ENCODE data around the gene S100A13. TPM values are rescaled to one million over a fixed set of nuclear protein-coding genes. Genes with fewer than 3 reads are reported as not detected.

Gene S100A13
- total RNA-seq, 1 donor from 2014 or later = 152 TPM

- Mint-ChIP-seq H3K27me3 (ENCODE audit: unreplicated experiment) (peaks cover 10% of the 10 kb centered on the region), H3K4me3 (ENCODE audit: unreplicated experiment) (no peak overlapping the region), H3K27ac (ENCODE audit: unreplicated experiment) (no peak overlapping the region), H3K9me3 (ENCODE audit: unreplicated experiment) (no peaks in the 10 kb centered on the region), H3K36me3 (ENCODE audit: low read depth, unreplicated experiment) (no peaks in the 10 kb centered on the region), H3K4me1 (ENCODE audit: unreplicated experiment) (peaks cover 16% of the 10 kb centered on the region)
- no peak for DNase-seq (ENCODE audit: low spot score)
- TF ChIP-seq, protein P1, sequence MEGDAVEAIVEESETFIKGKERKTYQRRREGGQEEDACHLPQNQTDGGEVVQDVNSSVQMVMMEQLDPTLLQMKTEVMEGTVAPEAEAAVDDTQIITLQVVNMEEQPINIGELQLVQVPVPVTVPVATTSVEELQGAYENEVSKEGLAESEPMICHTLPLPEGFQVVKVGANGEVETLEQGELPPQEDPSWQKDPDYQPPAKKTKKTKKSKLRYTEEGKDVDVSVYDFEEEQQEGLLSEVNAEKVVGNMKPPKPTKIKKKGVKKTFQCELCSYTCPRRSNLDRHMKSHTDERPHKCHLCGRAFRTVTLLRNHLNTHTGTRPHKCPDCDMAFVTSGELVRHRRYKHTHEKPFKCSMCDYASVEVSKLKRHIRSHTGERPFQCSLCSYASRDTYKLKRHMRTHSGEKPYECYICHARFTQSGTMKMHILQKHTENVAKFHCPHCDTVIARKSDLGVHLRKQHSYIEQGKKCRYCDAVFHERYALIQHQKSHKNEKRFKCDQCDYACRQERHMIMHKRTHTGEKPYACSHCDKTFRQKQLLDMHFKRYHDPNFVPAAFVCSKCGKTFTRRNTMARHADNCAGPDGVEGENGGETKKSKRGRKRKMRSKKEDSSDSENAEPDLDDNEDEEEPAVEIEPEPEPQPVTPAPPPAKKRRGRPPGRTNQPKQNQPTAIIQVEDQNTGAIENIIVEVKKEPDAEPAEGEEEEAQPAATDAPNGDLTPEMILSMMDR (IDR thresholded peaks at IDR 0.05; ENCODE audit: unreplicated experiment) = no peak
Observed at GRCh38 chr1:153573351-153573750, 54.0 kb downstream of the S100A13 start.

DNA sequence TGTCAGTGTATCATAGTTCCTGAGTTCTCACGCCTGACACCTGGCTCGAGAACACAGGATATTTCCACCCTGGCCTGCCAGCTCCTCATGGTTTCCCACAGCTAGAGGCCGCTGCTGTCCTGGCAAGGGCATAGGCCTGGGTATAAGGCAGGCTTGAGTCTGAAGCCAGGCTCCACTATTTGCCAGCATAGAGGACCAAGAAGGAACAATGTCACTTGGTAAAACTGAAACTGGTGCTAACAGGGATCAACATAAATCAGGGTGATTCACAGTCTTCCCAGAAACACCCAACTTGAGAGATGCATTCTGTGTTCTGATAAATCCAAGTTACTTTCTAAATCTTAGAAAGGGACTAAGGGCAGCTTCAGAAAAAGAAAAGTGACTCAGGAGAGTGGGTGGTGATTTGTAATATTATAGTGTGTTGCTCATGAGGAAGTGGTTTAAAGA, 54.7 kb downstream of the S100A13 start:
- no peak overlapping the region for H3K4me3 Mint-ChIP-seq (ENCODE audit: unreplicated experiment)
- peak; percentile 64 for DNase-seq (ENCODE audit: low spot score)
- TF ChIP-seq, protein P1 (IDR thresholded peaks at IDR 0.05; ENCODE audit: unreplicated experiment) = no peak
- H3K27me3 Mint-ChIP-seq (ENCODE audit: unreplicated experiment) = peaks cover 10% of the 10 kb centered on the region
- H3K9me3 Mint-ChIP-seq (ENCODE audit: unreplicated experiment) = no peaks in the 10 kb centered on the region
- no peak overlapping the region for H3K27ac Mint-ChIP-seq (ENCODE audit: unreplicated experiment)
- no peaks in the 10 kb centered on the region for H3K36me3 Mint-ChIP-seq (ENCODE audit: low read depth, unreplicated experiment)
- H3K4me1 Mint-ChIP-seq (ENCODE audit: unreplicated experiment) = peaks cover 23% of the 10 kb centered on the region

DNA sequence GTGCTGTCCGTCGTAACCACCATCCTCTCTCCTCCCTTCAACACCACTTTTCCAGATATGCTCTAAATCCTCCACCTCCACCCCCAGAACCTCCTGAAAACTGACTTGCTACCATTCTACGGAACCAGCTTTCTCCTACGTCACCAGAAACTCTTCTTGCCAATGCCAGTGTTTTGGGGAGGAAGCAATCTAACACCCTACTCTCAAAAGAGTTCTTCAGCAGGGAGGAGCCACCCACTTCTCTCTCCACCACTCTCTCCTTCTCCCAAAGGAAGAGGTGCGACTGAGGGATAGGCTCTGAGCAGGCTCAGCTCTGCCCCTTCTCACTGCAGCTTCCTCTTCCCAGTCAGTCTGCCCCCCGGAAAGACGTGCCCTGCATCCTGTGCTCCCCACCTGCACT, 55.6 kb downstream of the S100A13 start:
- TF ChIP-seq, protein P1 (IDR thresholded peaks at IDR 0.05; ENCODE audit: unreplicated experiment) = no peak
- Mint-ChIP-seq H3K4me1 (ENCODE audit: unreplicated experiment) (peaks cover 26% of the 10 kb centered on the region), H3K27me3 (ENCODE audit: unreplicated experiment) (peaks cover 14% of the 10 kb centered on the region), H3K27ac (ENCODE audit: unreplicated experiment) (peak overlapping the region; percentile 34), H3K36me3 (ENCODE audit: low read depth, unreplicated experiment) (no peaks in the 10 kb centered on the region), H3K4me3 (ENCODE audit: unreplicated experiment) (no peak overlapping the region), H3K9me3 (ENCODE audit: unreplicated experiment) (no peaks in the 10 kb centered on the region)
- no peak for DNase-seq (ENCODE audit: low spot score)

DNA sequence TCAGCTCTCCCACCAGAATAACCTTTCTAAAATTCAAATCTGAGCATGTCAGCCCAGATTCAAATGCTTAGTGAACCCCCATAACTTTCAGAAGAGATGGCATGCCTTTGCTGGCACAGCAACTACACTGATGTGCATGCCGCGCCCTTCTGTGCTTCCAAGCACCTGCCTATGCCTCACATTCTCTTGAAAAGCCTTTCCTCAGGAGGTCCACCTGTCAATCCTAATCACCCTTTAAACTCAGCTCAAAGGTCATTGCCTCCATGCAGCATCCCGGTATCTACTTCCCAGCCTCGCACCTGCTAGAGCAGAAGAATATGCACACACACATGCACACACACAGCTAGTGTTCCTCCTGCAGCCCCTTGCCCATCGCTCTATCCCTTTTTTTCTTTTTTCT, 56.4 kb downstream of the S100A13 start:
- no peak for DNase-seq (ENCODE audit: low spot score)
- H3K27ac Mint-ChIP-seq (ENCODE audit: unreplicated experiment) = no peak overlapping the region
- TF ChIP-seq, protein P1 (IDR thresholded peaks at IDR 0.05; ENCODE audit: unreplicated experiment) = no peak
- no peak overlapping the region for H3K4me3 Mint-ChIP-seq (ENCODE audit: unreplicated experiment)
- no peaks in the 10 kb centered on the region for H3K36me3 Mint-ChIP-seq (ENCODE audit: low read depth, unreplicated experiment)
- H3K4me1 Mint-ChIP-seq (ENCODE audit: unreplicated experiment) = peaks cover 32% of the 10 kb centered on the region
- no peaks in the 10 kb centered on the region for H3K9me3 Mint-ChIP-seq (ENCODE audit: unreplicated experiment)
- peaks cover 15% of the 10 kb centered on the region for H3K27me3 Mint-ChIP-seq (ENCODE audit: unreplicated experiment)

GRCh38 chr1:153569465-153569864, 57.8 kb downstream of the S100A13 start:
- H3K27ac Mint-ChIP-seq (ENCODE audit: unreplicated experiment) = no peak overlapping the region
- peaks cover 35% of the 10 kb centered on the region for H3K4me1 Mint-ChIP-seq (ENCODE audit: unreplicated experiment)
- H3K9me3 Mint-ChIP-seq (ENCODE audit: unreplicated experiment) = no peaks in the 10 kb centered on the region
- H3K36me3 Mint-ChIP-seq (ENCODE audit: low read depth, unreplicated experiment) = no peaks in the 10 kb centered on the region
- peaks cover 19% of the 10 kb centered on the region for H3K27me3 Mint-ChIP-seq (ENCODE audit: unreplicated experiment)
- DNase-seq (ENCODE audit: low spot score) = no peak
- TF ChIP-seq, protein P1 (IDR thresholded peaks at IDR 0.05; ENCODE audit: unreplicated experiment) = no peak
- no peak overlapping the region for H3K4me3 Mint-ChIP-seq (ENCODE audit: unreplicated experiment)

Other genes starting within 250 kb of the S100A13 start
- not detected for gene S100A8, start 236.4 kb downstream of the S100A13 start, total RNA-seq (ENCODE audit: unreplicated experiment)
- not detected for gene S100A7A, start 211.0 kb downstream of the S100A13 start, total RNA-seq (ENCODE audit: unreplicated experiment)
- not detected for gene S100A7, start 166.9 kb downstream of the S100A13 start, total RNA-seq (ENCODE audit: unreplicated experiment)
- gene S100A6, start 91.5 kb downstream of the S100A13 start, total RNA-seq (ENCODE audit: unreplicated experiment) = 11.9 TPM
- gene S100A5, start 86.6 kb downstream of the S100A13 start, total RNA-seq (ENCODE audit: unreplicated experiment) = not detected
- gene S100A4, start 81.7 kb downstream of the S100A13 start, total RNA-seq (ENCODE audit: unreplicated experiment) = 2.8 TPM
- gene S100A3, start 78.2 kb downstream of the S100A13 start, total RNA-seq (ENCODE audit: unreplicated experiment) = not detected
- not detected for gene S100A2, start 61.7 kb downstream of the S100A13 start, total RNA-seq (ENCODE audit: unreplicated experiment)
- 363 TPM for gene S100A16, start 14.4 kb downstream of the S100A13 start, total RNA-seq (ENCODE audit: unreplicated experiment)
- not detected for gene S100A14, start 11.2 kb downstream of the S100A13 start, total RNA-seq (ENCODE audit: unreplicated experiment)
- not detected for gene S100A1, start 929 bp upstream of the S100A13 start, total RNA-seq (ENCODE audit: unreplicated experiment)
- 59.3 TPM for gene CHTOP, start 6.6 kb upstream of the S100A13 start, total RNA-seq (ENCODE audit: unreplicated experiment)
- gene SNAPIN, start 31.2 kb upstream of the S100A13 start, total RNA-seq (ENCODE audit: unreplicated experiment) = 23.6 TPM
- 216 TPM for gene ILF2, start 43.5 kb upstream of the S100A13 start, total RNA-seq (ENCODE audit: unreplicated experiment)
- 57.1 TPM for gene NPR1, start 51.2 kb upstream of the S100A13 start, total RNA-seq (ENCODE audit: unreplicated experiment)
- gene INTS3, start 100.5 kb upstream of the S100A13 start, total RNA-seq (ENCODE audit: unreplicated experiment) = 69.4 TPM
- gene SLC27A3, start 147.9 kb upstream of the S100A13 start, total RNA-seq (ENCODE audit: unreplicated experiment) = 72.7 TPM

All from endothelial cell (in vitro differentiated cells).